IPS DF 19.7 (cell line): Measurements from ENCODE around the gene WWC1.

Source experiments
- DNase-seq: peaks from one replicate; pipeline ENCODE4 v3.0.0-alpha.2; 2013; ENCODE audit warnings: low read depth, low spot score

The WWC1 gene

DNA sequence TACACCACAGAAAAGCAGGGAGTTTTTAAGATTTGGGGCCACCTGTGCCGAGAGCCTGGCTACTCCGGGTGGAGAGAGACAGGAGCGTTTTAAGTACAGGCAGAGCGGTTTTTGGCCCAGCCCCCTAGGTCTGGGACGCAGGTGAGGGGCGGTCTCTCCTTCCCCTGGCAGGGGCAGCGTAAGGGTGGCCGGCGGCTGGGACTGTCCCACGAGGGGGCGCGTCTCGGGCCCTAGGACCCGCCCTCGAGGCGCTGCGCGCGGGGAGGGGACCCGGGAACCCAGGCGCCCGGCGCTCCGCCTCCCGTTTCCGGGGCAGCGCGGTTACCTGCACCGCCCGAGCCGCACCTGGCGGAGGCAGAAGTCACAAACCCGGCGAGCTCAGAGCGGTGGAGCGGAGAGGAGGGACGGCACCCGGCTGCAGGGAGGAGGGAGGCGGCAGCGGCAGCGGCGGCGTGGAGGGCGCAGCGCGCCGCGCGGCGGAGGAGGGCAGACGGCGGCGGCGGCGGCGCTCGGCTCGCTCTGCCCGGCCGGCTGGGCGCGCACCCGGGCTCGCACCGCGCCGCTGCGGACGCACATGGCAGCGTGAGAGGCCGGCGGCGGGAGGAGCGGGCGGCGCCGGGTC, at the start of gene WWC1:
Gene WWC1 (plus strand): TSS at position 304 of the 622 bp plus-strand sequence. CDS start 508 bp downstream, outside the sequence.
- DNase-seq, result no peak

DNA sequence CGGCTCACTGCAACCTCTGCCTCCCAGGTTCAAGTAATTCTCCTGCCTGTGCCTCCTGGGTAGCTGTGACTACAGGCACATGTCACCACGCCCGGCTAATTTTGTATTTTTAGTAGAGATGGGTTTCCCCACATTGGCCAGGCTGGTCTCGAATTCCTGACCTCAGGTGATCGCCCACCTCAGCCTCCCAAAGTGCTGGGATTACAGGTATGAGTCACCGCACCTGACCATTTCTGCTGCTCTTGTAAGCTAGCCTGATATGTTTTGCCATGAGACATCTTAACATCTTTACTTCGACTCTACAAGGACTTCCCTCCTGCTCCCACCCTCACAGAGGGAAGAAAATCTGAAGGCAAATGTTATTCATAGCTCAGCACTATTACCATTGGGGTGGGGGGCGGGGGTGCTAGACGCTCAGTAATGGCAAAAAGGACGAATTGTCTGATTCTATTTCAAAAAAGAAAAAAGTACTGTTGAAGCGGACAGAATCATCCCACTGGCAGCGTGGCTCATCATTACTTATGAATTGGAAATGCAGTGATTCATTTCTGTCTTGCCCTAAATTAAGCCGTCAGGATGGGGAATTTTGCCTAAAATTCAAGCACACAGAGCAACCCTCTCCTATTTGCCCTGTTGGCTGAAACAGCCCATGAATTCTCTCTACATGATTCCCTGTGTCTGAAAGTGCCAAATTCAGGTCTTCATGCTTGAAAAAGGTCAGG, 46.4 kb upstream of the WWC1 start:
- no peak for DNase-seq

DNA sequence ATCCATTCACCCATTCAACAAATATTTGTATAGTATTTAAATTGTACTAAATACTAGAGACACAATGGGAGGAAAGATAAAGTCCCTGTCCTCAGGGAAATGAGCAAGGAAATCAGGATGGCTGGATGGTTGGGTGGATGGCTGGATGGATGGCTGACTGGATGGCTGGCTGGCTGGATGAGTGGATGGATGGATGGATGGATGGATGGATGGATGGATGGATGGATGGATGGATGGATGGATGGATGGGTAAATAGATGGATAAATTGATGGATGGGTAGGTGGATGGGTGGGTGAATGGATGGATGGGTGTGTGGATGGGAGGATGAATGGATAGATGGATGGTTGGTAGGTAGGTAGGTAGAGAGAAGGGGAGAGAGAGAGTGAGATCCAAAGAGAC, 41.5 kb upstream of the WWC1 start:
- DNase-seq, result no peak

DNA sequence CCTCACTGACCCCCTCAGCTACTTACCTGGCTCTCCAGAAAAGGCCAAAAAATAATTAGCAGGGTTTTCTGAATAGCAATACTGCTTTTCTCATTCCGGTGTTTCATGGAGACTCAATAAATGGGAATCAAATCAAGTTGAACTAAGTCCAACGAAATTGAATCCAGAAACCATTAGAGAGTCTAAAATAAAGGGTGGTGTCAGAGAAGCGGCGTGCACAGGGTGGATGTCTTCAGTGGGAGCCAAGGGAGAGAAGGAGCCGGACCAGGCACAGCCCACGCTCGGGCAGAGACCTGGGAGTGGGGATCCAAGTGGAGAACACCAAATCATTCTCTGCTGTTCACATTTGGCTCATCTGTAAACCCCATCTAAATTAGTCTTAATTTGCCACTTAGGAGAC, 40.2 kb upstream of the WWC1 start:
- no peak for DNase-seq

DNA sequence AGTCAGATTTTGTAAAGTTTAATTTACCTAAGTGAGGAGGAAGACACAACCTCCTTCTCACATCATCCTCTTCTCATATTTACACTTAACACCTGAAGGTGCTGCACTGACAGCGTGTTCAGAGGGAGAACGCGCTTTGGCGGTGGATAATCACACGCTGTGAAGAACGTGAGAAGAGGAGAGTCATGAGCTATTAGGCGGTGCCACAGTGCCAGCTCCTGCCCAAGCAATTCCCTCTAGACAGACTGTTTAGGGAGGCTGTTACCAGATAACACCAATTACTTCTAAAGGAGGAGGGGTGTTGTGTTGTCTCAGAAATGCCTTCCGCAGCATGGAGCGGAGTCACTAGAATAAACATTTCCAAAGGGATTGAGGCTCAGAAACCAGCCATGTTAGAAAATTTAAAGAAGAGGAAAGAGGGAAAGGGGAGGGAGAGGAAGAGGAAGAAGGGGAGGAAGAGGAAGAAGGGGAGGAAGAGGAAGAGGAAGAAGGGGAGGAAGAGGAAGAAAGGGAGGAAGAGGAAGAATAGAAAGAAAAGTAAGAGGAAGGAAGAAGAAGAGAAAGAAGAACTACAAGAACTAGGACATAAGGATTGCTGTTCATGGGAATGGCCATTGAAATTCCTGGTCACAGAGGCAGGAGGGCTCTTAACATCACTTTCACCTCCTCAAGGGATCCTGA, 37.3 kb upstream of the WWC1 start:
- DNase-seq, result no peak

DNA sequence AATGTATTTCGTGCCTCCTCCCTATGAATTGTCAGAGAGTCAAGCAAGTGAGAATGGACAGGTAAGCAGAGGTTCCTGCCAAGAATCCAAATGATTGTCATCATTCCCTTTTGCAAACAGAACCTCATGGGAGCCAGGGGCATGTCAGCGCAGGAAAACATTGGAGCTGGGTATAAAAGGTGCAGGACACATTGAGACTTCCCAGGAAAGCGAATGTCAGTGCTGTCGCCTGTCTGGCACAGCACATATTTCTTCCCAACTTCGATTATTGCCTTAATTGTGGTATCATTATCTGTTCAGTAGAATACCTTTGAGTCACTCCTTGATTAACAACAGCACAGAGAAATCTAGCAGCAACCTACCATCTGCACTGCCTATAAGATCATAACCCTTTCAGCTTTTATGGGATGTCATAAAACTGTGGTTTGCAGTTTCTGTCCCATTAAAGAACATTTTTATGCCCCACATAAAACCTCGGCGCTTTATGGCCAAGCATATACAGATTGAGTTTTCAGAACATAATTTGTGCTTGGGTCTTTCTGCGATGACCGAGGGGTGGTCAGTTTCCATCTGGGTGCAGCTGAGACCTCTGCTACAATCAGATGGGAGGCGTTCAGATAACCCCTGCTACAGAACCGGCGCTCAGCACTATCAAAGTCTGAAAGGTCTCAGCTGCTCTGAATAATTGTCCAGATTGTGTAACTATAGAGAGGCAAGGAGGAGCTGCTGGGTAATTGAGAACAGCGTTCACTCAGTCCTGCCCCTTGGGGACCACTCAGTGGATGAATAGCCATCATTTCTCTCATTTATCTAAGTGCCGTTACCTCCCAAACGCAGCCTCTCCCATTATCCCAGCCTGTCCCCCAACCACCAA, 30.9 kb upstream of the WWC1 start:
- DNase-seq, result no peak

DNA sequence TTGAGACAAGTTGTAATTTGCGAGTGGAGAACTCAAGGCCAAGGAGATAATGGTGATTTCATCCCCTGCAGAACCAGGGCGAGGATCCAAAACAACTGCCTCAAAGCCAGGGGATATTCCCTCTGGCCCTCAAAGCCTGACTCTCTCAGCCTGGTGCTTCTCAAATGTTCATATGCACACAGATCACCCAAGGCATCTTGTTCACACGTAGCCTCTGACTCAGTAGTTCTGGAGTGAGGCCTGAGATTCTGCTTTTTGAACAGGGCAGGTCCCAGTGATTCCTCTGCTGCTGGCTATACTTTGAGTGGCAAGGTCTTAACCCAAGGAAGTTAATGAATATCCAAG, 30.2 kb upstream of the WWC1 start:
- DNase-seq, result no peak

DNA sequence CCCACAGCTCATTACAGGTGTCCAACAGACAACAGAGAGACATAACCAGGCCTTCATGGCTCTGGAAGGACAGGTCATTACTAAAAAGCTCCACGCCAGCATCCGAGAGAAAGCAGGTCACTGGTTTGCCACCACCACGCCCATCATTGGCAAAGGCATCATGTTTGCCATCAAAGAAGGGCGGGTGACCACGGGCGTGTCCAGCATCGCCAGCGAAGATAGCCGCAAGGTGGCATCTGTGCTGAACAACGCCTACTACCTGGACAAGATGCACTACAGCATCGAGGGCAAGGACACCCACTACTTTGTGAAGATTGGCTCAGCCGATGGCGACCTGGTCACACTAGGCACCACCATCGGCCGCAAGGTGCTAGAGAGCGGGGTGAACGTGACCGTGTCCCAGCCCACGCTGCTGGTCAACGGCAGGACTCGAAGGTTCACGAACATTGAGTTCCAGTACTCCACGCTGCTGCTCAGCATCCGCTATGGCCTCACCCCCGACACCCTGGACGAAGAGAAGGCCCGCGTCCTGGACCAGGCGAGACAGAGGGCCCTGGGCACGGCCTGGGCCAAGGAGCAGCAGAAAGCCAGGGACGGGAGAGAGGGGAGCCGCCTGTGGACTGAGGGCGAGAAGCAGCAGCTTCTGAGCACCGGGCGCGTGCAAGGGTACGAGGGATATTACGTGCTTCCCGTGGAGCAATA, 29.3 kb upstream of the WWC1 start:
- DNase-seq, result no peak

DNA sequence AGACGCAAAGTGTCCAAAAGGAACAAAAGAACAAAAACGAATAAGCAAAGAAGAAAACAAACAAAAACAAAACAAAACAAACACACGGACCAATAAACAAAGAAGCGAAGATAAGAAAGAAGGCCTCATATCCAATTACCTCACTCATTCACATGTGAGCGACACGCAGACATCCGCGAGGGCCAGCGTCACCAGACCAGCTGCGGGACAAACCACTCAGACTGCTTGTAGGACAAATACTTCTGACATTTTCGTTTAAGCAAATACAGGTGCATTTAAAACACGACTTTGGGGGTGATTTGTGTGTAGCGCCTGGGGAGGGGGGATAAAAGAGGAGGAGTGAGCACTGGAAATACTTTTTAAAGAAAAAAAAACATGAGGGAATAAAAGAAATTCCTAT, 28.3 kb upstream of the WWC1 start:
- no peak for DNase-seq

DNA sequence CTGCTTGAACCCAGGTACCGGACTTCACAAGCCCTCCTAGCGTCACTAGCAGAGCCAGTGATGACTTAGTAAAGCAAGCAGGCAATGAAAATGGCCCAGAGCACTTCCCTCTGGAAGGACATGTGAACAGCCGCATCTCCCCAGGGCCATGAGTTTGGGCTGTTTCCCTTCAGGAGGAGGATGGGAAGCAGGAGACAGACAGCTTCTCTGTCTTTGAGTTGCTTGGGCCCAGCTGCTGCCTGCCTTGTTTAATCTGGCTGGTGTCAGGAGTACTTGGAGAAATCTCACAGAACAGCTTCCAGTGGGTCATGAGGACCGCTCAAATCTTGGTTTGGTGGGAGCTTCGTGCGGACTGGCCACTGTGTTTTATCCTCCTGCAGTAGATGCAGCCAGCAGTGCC, 25.4 kb upstream of the WWC1 start:
- DNase-seq, result no peak

DNA sequence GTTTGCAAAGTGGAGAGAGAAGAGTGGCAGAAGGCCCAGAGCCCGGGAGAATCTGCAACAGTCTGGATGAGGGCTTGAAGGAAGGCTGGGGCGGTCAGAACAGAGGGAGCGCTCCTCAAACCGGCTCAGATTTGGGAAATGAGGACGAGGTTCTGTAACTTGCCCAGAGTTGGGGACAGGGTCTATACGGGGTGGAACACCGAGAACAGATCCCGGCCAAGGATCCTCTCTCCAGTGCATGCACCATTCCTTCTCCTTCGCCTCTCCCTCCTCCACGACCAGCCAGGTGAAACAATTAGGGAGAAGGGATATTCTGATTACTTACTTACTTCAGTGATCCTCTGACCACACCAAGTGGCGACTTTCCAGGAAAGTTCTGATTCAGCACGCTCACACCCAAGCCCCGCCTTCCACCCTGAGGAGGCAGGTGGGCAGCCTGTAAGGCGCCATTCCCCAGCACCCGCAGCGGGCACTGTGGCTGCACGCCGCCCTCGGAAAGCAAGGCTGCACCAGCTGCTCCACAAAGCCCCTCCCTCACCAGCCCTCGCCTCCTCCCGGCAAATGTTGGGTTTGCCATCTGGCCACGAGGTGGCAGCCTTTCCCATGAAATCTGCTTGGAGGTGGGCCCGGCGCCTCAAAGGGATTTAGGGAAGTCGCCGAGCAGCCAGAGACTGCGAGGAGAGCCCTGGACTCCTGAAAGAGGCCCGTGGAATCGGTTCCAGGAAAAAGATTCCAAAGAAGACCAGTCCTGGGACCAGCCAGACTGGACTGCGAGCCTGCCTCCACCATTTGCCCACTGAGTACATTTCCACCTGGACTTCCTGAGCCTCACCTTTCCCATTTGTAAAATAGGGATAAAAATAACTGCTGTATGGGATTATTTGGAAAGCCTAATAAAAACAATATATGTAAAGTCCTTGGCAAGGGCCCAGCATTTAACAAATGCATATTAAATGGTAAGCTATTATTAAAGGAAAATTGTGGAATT, 22.2 kb upstream of the WWC1 start:
- no peak for DNase-seq

DNA sequence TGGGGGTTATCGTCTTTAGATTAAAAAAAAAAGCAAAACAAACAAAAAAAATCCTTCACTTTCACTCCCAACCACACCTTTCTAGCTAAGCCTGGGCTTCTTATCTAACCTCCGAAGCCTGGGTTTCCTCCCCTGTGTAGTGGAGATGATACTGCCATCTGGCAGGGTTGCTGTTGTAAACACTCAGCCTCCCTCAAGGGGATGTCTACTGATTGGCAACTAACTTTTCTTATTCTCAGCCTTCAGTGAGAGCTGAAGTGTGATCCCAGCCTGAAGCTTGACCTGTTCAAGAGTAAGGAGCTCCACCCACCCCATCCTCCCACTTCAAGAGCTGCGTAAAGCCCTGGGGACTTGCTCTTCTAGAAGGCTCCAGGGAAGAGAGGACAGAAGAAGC, 21.5 kb upstream of the WWC1 start:
- DNase-seq, result no peak

DNA sequence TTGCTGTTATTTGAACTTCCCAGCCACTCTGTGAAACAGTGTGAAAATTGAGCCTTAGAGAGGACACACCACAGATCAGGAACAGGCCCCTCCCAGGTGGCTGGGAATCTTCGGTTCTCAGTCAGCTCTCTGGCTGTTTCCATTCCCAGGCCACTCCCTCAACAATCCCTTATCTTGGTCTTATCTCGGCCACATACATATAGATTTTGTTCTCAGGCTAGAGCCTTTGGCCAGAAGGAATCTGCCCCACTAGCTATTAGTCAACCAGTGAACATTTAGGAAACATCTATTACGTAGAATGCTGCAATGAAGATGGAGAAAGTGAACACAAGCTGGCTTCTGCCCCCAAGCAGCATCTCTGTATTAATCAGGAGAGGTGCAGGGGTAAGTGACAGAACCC, 21.0 kb upstream of the WWC1 start:
- no peak for DNase-seq

DNA sequence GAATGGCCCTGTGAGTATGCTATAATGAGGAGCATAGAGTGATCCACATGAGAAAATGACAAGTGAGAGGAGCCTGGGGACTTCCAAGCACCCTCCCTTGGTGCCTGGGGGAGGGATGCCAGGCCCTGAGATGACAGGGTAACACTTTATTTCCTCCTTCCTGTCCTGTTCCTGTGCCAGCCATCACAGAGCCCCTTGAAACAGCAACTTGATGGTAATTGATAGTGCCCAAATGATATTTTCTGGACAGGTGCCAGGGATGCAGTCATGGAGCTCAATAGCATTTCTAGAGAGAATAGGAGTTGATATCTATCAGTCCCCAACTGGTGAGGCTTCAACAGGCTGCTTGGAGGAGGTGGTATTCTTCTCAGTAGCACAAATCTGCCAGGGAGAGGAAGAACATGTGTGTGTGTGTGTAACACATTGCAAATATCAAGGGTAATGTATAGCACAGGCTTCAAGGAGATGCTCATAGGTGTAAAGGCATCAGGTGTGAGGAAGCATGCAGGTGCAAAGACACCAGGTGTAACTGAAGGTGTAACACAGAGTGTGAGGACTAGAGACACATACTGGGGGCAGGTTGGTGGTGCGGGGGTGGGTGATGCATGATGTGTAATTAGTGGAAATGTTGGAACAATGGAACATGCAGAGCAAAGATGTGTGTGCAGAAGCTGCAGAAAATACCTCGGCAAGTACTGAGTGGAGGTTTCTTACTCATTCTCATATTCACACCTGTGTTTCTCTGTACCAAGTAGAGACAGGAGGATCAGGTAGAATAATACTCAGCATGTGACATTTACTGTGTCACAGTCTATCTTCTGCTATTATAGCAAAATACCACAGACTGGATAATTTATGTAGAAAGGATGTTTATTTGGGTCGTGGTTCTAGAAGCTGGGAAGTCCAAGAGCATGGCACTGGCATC, 18.1 kb upstream of the WWC1 start:
- DNase-seq, result no peak

DNA sequence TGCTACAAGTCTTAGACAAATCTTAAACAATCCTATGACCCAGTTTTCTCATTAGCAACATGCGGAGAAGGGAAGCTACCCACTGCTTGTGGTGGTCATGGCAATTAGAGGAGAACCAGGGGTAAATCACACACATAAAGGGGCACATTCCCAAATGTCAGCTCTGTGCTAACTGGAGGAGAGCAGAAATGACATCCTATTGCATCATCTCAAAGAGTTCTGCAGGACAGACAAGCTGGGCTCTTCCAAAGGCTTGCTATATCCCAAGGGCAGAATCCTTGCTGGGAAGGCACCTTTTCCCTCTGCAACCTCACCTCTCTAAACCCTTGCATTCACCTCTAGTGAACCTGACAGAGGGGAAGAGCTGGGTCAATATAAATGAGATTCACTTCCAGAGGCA, 17.0 kb upstream of the WWC1 start:
- DNase-seq, result no peak

DNA sequence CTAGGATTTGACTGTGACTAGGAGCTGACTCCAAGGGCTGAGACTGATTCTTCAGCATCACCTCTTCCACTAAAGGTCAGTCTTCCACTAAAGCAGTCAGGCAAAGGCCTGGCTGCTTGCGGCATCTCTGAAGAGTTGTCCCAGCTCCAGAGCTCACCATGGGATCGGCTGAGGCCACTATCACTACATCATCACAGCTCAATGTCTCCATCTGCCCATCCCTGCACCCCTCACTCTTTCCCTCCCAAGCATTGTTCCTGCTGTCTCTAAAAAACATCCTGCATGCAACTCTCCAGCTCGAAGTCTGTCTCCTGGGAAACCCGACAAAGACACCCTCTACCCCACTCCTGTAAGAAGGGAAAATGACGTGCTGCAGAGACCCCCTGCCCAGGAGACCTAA, 15.5 kb upstream of the WWC1 start:
- no peak for DNase-seq

DNA sequence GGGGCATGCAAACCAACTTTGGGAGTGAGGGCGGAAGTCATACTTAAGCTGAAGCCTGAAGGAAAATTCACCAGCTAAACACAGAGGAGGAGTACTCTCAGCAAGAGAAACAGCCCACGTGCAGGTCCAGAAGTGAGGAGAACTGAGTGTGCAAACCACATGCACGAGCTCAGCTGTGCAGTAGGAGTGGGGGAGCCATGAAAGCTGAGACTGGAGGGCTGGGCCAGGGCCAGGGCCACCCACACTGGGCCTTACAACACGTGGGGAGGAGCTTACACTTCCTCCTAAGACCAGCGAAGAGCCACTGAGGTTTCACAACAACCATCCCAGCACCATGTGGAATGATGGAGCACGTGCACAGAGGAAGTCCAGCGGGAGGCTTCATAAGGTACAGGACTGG, 9.3 kb upstream of the WWC1 start:
- DNase-seq, result no peak

DNA sequence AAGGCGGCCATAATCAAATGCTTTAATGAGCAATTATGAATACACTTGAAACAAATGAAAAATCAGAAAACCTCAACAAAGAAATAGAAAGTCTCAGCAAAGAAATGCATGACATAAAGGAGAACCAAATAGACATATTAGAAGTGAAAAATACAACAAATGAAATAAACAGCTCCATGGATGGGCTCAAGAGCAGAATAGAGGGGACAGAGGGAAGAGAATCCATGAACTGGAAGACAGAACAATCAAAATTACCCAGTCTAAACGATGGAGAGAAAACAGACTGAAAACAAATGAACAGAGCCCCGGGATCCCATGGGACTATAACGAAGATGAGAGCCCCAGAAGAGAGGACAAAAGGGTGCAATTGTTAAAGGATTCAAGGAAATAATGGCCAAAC, 6.6 kb upstream of the WWC1 start:
- no peak for DNase-seq

DNA sequence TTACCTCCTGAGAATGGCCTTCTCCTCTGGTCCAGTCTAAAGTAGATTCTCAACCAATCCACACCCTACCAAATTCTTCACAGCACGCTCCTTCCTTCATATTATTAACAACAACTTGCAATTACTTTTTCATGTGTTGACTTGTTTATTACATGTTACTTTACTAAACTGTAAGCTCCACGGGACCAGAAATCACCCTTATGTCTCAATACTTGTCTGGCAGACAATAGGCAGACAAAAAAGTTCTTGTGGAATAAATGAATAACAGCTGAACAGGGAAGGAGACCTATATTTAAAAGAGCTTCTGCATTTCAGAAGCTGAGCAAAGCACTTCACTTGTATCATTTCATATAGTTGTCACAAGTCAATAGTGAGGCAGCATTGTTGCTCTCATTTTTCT, 5.7 kb upstream of the WWC1 start:
- no peak for DNase-seq
